T-helper 1 cell treated with Interleukin-12 subunit alpha and Interleukin-12 subunit beta and Interleukin-4 antibody, amounts not matched to agents 30 μg/mL and 1 μg/mL, for 36 hours (primary cell): ENCODE results near the gene ZNF816.
A peak's percentile ranks its signal among the peaks of the same experiment; 100 is the strongest.

Experiments used
- H3K27ac Mint-ChIP-seq: one replicate; pipeline ENCODE4 v1.8.0; 2021; ENCODE audit warnings: mild to moderate bottlenecking, mixed read lengths
- H3K27me3 Mint-ChIP-seq: one replicate; pipeline ENCODE4 v1.8.0; 2021; ENCODE audit warnings: low read depth, mixed read lengths
- H3K36me3 Mint-ChIP-seq: one replicate; pipeline ENCODE4 v1.8.0; 2021; ENCODE audit warnings: low read depth, mixed read lengths
- H3K4me1 Mint-ChIP-seq: one replicate; pipeline ENCODE4 v1.8.0; 2021; ENCODE audit warnings: low read depth, mixed read lengths
- H3K4me3 Mint-ChIP-seq: one replicate; pipeline ENCODE4 v1.8.0; 2021; ENCODE audit warnings: mild to moderate bottlenecking, moderate library complexity, mixed read lengths
- H3K9me3 Mint-ChIP-seq: one replicate; pipeline ENCODE4 v1.8.0; 2021; ENCODE audit warnings: mixed read lengths

The ZNF816 gene

DNA sequence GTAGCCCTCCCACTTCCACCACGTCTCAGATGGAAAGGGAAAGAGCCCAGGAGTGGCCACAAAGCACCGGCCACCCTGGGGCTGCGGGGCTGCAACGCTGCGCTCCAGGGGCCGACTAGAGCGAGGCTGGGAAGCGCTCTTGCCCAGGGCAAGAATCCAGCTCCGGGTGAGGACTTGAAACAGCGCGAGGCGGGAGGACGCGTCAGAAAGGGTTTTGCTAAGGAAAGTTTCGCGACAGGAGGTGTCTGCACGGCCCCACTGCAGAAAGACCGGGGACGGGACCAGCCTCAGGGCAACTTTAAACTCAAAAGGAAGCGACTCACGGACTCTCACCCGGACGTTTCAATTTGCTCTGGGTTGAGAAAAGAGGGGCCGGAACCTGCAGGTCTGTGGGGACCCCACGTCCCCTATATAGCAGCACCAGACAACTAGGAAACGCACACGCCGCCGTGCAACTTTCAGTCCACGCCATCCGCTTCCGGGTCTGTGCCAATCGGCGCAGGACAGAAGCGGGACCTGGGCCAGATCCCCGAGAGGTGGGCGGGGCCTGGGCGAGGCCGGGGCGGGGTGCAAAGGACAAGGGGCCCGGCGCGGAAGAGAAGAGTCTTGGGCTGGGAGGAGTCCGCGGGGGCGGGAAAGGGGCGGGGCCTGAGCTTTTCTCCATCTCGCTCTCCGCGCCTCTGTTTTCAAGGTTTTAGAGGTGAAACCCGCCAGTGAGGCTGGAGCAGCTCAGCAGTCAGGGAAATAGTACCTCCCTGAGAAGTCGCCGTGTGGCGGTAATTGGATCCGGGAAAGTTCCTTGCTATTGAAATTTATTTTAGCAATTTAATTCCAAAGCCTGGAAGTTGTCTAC is at the start of gene ZNF816:
ZNF816 (minus strand) TSS at position 488 of the 853 bp plus-strand sequence. CDS start 6,792 bp downstream, outside the sequence.
- H3K36me3 Mint-ChIP-seq = peaks cover 37% of the 10 kb centered on the region
- H3K27me3 Mint-ChIP-seq = no peaks in the 10 kb centered on the region
- H3K9me3 Mint-ChIP-seq = peaks cover 40% of the 10 kb centered on the region
- peak within 1 kb of the TSS; percentile 94 for H3K27ac Mint-ChIP-seq
- H3K4me1 Mint-ChIP-seq = peaks cover 26% of the 10 kb centered on the region
- peak within 1 kb of the TSS; percentile 96 for H3K4me3 Mint-ChIP-seq

DNA sequence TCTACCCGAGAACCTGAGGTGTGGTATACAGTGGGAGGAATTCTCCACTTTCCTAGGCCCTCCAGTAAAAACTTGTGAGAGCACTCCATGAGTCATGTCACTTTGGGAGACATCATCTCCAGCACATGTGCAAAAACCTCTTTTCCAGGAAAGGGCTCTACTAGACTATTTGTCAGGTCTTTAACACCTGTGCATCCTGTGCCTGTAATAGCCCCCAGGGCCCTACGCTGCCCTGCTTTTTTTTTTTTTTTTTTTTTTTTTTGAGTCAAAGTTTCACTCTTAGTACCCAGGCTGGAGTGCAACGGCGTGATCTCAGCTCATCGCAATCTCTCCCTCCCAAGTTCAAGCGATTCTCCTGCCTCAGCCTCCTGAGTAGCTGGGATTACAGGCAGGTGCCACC is 49.3 kb upstream of the ZNF816 start:
- Mint-ChIP-seq H3K27me3 (no peaks in the 10 kb centered on the region), H3K9me3 (peaks cover 66% of the 10 kb centered on the region), H3K27ac (no peak overlapping the region), H3K36me3 (no peaks in the 10 kb centered on the region), H3K4me3 (no peak overlapping the region), H3K4me1 (no peaks in the 10 kb centered on the region)

DNA sequence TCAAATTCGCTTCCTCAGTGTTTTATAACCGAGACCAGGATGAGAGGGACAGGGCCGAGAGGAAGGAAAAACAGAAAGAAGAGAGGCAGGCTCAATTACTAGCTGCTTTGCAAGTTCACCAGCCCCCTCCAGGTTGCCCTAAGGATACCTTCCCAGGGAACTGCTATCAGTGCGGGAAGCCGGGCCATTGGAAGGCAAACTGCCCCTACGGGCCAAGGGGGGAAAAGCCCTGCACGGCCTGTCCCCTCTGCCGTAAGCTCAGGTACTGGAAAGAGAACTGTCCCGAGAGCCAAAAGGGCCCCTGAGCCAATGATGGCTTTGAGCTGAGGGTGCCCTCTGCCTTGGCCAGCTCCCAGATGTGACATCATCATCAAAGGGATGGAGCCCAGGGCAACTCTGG is 47.8 kb upstream of the ZNF816 start:
- Mint-ChIP-seq H3K9me3 (peaks cover 72% of the 10 kb centered on the region), H3K27ac (no peak overlapping the region), H3K27me3 (no peaks in the 10 kb centered on the region), H3K4me1 (no peaks in the 10 kb centered on the region), H3K36me3 (no peaks in the 10 kb centered on the region), H3K4me3 (no peak overlapping the region)

DNA sequence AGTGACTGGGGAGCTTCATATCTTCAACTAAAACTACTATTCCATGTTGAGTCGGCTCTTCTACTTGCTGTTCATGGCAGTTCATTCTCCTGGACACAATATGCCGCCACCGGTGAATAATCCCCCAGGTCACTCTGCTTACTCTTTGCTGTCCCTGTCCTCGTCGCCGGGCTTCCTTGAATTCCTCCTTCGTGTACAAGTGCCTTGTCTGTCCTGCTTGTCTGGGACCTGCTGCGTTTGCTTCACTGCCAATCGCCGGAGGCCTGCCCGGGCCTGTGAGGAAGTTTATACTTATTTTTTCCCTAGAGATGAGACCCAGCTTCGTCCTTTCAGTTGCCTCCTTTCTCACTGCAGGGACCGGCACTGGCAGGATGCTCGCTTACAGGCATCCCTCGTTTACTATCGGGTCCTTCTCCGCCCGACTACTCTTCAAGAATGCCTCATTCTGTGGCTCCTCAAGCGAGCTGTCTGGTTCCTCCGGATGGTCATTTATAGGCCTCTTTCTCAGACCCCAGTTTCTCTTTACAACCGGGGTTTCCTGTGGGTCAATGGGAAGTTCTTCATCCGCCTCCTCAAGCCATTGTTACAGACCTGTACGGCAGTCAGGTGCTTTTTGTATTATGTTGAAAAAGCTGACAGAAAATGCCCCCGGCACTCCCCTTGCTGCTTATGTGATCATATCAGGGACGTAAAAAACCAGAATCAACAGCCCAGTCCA is 45.5 kb upstream of the ZNF816 start:
- Mint-ChIP-seq H3K27ac (no peak overlapping the region), H3K36me3 (no peaks in the 10 kb centered on the region), H3K27me3 (no peaks in the 10 kb centered on the region), H3K4me1 (no peaks in the 10 kb centered on the region), H3K4me3 (no peak overlapping the region), H3K9me3 (peaks cover 63% of the 10 kb centered on the region)

DNA sequence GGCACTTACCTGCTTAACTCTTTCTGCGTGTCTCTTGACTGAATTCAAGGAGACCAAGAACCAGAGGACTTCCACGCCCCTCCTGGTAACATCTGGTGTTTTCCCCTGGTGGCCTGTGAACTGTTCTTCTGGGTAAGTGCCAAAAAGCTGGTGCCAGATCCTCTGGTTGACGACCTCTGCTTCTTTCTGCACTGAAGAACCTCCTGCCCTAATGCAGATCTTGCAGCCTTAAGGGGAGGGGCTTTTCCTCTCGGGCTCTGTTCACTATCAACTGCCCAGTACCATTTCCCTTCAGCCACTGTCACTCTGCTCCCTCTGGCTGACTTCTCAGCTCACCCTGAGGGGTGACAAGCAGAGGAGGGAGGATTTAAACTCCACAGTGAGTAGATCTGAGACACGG is 44.9 kb upstream of the ZNF816 start:
- Mint-ChIP-seq H3K4me1 (no peaks in the 10 kb centered on the region), H3K9me3 (peaks cover 61% of the 10 kb centered on the region), H3K36me3 (no peaks in the 10 kb centered on the region), H3K4me3 (no peak overlapping the region), H3K27ac (no peak overlapping the region), H3K27me3 (no peaks in the 10 kb centered on the region)

DNA sequence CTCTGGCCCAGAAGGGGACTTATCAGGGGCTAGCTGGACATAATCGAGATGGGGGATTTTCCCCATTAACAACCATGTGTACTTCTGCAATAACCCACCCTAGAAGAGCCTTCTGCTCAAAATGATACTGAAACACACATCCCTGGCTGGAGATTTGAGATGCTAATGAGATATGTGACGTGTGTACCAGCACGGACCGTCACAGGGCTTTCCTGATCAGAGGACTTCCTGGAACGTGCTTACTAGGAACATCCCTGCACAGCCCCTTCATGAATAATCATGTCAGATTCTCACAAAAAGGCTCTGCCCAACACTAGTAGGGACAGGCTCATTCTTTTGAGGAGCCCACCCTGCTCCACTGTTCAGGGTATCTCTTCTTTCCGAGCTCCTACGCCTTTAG is 44.5 kb upstream of the ZNF816 start:
- H3K36me3 Mint-ChIP-seq = no peaks in the 10 kb centered on the region
- H3K27ac Mint-ChIP-seq = no peak overlapping the region
- no peak overlapping the region for H3K4me3 Mint-ChIP-seq
- no peaks in the 10 kb centered on the region for H3K4me1 Mint-ChIP-seq
- peaks cover 61% of the 10 kb centered on the region for H3K9me3 Mint-ChIP-seq
- no peaks in the 10 kb centered on the region for H3K27me3 Mint-ChIP-seq

DNA sequence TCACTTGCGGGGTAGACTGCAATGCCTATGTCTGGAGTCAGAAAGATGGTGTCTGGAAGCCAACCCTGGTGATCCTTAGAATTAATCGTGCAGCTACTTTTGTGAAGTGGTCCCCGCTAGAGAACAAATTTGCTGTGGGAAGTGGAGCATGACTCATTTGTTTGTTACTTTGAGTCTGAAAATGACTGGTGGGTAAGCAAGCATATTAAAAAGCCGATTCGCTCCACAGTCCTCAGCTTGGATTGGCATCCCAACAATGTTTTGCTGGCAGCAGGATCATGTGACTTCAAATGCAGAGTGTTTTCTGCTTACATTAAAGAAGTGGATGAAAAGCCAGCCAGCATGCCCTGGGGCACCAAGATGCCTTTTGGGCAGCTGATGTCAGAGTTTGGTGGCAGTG is 41.6 kb upstream of the ZNF816 start:
- no peaks in the 10 kb centered on the region for H3K4me1 Mint-ChIP-seq
- H3K9me3 Mint-ChIP-seq = peaks cover 43% of the 10 kb centered on the region
- H3K36me3 Mint-ChIP-seq = no peaks in the 10 kb centered on the region
- H3K4me3 Mint-ChIP-seq = no peak overlapping the region
- H3K27ac Mint-ChIP-seq = no peak overlapping the region
- H3K27me3 Mint-ChIP-seq = no peaks in the 10 kb centered on the region

DNA sequence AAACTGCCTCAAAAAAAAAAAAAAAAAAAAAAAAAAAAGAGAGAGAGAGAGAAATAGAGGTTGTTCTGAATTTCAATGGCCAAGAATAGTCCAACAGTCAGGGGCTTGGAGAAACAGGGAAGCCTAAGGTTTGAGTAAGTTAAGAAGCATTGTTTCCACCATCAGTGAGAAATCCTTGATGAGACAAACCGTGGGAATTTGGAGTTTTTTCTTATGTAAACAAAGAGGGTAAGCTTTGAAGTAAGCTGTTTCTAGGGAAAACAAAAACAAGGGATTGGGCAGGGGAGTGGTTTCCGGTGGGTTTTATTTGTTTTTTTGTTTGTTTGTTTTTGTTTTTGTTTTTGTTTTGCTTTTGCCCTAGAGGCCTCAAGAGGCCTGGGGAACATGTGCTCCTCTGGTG is 39.8 kb upstream of the ZNF816 start:
- Mint-ChIP-seq H3K4me3 (no peak overlapping the region), H3K9me3 (peaks cover 41% of the 10 kb centered on the region), H3K4me1 (no peaks in the 10 kb centered on the region), H3K36me3 (no peaks in the 10 kb centered on the region), H3K27ac (no peak overlapping the region), H3K27me3 (no peaks in the 10 kb centered on the region)

DNA sequence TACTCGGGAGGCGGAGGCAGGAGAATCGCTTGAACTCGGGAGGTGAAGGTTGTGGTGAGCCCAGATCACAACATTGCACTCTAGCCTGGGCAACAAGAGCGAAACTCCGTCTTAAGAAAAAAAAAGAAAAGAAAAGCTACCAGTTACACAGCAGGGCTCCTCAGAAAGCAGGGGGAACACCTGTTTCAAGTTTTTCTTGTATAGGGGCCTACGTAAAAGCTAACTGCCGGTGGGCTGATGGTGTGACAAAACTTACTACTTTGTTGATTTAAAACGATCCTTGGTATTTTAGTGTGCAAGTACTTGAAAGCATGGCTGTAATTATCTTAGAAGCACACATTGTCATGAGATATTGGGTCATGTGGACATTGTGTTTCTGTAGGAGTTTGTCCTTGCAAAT is 35.3 kb upstream of the ZNF816 start:
- Mint-ChIP-seq H3K36me3 (no peaks in the 10 kb centered on the region), H3K27me3 (no peaks in the 10 kb centered on the region), H3K4me1 (peaks cover 5% of the 10 kb centered on the region), H3K27ac (no peak overlapping the region), H3K9me3 (peaks cover 21% of the 10 kb centered on the region), H3K4me3 (no peak overlapping the region)

DNA sequence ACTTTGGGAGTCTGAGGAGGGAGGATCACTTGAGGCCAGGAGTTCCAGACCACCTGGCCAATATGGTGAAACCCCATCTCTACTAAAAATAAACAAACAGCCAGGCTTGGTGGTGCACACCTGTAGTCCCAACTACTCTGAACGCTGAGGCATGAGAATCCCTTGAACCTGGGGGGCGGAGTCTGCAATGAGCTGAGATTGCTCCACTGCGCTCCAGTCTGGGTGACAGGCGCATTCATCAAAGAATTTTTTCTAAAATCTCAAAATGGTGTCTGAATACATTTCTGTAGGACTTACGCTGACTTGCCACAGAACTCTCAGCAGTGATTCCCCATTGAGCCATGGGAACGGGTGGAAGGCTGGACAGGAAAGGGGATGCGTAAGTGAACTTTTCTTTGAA is 33.0 kb upstream of the ZNF816 start:
- H3K36me3 Mint-ChIP-seq = peaks cover 3% of the 10 kb centered on the region
- H3K4me1 Mint-ChIP-seq = peaks cover 7% of the 10 kb centered on the region
- H3K27me3 Mint-ChIP-seq = peaks cover 3% of the 10 kb centered on the region
- no peak overlapping the region for H3K4me3 Mint-ChIP-seq
- H3K27ac Mint-ChIP-seq = no peak overlapping the region
- peaks cover 31% of the 10 kb centered on the region for H3K9me3 Mint-ChIP-seq

DNA sequence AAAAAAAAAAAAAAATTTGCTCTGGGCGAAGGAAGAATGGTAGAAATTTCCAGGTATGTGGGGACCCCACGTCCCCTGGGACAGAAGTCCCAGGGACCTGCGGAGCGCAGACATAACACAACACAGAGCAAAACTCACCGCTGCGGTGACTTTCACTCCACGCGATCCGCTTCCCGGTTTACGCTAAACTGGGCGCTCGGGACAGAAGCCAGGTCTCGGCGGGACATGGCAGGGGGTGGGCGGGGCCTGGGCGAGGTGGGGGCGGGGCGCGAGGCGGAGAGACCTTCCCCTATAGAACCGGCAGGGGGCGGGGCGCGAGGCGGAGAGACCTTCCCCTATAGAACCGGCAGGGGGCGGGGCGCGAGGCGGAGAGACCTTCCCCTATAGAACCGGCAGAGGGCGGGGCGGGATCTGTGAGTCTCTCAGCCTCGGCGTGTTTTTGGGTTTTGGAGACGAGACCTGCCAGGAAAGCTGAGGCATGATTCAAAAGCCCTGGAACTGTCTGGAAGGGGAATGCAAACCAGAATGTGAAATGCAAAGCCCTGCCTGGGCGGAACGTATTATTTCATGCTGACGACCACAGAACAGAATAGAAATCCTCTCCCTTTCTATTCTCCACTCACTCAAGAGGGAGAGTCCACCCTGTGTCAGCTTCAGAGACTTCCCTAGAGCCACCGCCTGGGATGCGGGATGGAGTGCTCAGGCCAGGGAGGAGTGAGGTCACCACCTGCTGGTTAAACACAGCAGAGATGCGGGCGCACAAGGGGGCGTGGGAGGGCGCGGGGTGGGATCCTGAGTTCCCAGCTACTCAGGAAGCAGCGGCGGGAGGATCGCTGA is 30.9 kb upstream of the ZNF816 start:
- peaks cover 7% of the 10 kb centered on the region for H3K4me1 Mint-ChIP-seq
- peak overlapping the region; percentile 82 for H3K4me3 Mint-ChIP-seq
- H3K36me3 Mint-ChIP-seq = peaks cover 5% of the 10 kb centered on the region
- H3K27me3 Mint-ChIP-seq = peaks cover 3% of the 10 kb centered on the region
- H3K9me3 Mint-ChIP-seq = peaks cover 33% of the 10 kb centered on the region
- H3K27ac Mint-ChIP-seq = no peak overlapping the region

DNA sequence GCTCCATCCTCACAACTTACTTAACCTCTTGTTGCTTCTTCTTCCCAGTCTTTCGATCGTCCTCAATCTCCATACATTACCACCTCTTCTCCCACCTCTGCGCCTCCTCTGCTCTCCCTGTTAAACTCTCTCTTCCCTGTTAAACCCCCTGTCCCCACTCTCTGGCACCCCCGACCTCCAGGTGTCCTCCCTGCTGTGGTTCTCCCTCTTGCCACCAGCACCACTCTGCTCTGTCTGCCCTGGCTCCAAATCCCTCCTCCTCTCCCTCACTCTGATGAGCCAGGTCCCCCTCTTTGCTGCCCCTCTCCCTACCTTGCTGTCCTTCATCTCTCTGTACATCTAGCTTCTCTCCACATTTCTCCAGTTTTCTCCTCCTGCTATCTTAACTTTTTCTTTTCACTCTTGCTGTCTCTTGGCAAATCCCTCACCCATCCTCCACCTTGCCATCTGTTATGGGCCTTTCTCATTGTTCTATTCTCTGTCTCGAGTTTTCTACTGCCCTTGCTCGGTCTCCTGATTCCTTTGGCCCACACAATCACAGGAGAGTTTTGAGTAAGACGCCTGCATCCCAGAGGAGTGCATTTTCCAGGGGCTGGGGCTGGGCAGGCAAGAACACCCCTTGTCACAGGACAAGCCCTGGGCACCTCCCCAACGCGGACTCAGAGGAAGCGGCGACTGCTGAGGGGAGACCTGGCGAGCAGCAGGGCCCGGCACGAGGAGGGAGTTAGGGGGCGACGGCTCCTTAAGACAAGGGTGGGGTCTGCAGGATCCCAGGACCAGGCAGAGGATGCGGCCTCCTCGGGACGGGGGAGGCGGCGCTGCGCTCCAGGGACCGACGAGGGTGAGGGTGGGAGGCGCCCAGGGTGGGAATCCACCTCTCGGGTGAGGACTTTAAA is 29.7 kb upstream of the ZNF816 start:
- Mint-ChIP-seq H3K9me3 (peaks cover 34% of the 10 kb centered on the region), H3K36me3 (peaks cover 5% of the 10 kb centered on the region), H3K4me1 (peaks cover 7% of the 10 kb centered on the region)

DNA sequence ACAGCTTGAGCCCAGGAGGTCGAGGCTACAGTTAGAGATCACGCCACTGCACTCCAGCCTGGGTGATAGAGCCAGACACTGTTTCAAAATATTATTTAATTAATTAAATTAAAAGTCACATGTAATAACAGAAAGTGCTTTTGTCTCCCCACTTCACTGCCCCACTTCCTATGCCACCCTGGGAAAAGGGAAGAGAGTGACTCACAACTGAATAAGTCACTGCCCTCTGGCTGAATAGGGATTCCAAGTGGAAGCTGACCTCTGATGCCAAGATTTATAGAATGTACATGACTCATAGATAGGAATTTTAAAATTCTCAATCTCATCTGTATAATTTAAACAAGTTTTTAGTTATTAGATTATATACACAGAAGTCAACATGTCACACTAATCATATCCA is 28.8 kb upstream of the ZNF816 start:
- peaks cover 7% of the 10 kb centered on the region for H3K4me1 Mint-ChIP-seq
- peaks cover 5% of the 10 kb centered on the region for H3K36me3 Mint-ChIP-seq
- peaks cover 43% of the 10 kb centered on the region for H3K9me3 Mint-ChIP-seq
- H3K4me3 Mint-ChIP-seq = no peak overlapping the region
- H3K27ac Mint-ChIP-seq = no peak overlapping the region
- H3K27me3 Mint-ChIP-seq = peaks cover 3% of the 10 kb centered on the region

More for the DNA sequence above, 29.7 kb upstream of the ZNF816 start:
- peaks cover 3% of the 10 kb centered on the region for H3K27me3 Mint-ChIP-seq
- H3K27ac Mint-ChIP-seq = no peak overlapping the region
- peak overlapping the region; percentile 74 for H3K4me3 Mint-ChIP-seq
